Common myeloid progenitor, CD34-positive (primary cell): ENCODE results near the gene FKBP1A.

Experiments used
- CTCF ChIA-PET: fragments of 350-600 bp; sonication (Branson Sonifier 250); formaldehyde crosslinking; loops from one replicate; lab custom pipeline; 2021; ENCODE audit warnings: antibody characterized with exemption; lab: Charles Lee
- POLR2A ChIA-PET: fragments of 350-600 bp; sonication (Branson Sonifier 250); formaldehyde crosslinking; loops from one replicate; lab custom pipeline; 2021; ENCODE audit warnings: antibody characterized with exemption; lab: Charles Lee
- DNase-seq, 3 donors: peaks; one replicate each; pipeline versions ENCODE4 v3.0.0 to v3.0.0-alpha.2; 2013
- H3K27ac ChIP-seq, 2 experiments: 1 replicate in 1 of 2; 2 replicates in 1 of 2; pipeline ENCODE4 v1.7.0; 2013; ENCODE audit warnings: inconsistent platforms in 2 of 2, low read length in 2 of 2, mild to moderate bottlenecking in 2 of 2, low read depth in 1 of 2, moderate library complexity in 1 of 2; ENCODE audit not compliant: severe bottlenecking in 2 of 2, insufficient read depth in 1 of 2, poor library complexity in 1 of 2
- H3K27me3 ChIP-seq, 5 experiments: replicated peaks in 2 of 5; 1 replicate in 3 of 5; 2 replicates in 2 of 5; pipeline versions ENCODE4 v1.6.1 to v1.7.0; 2013; ENCODE audit warnings: low read length in 4 of 5, mild to moderate bottlenecking in 2 of 5, moderate library complexity in 2 of 5, inconsistent platforms in 1 of 5; ENCODE audit not compliant: insufficient read depth in 5 of 5, control insufficient read depth in 4 of 5
- H3K36me3 ChIP-seq, 4 experiments: 1 replicate in 2 of 4; 2 replicates in 2 of 4; pipeline versions ENCODE4 v1.6.1 to v1.7.0; 2013; ENCODE audit warnings: low read length in 3 of 4, control low read depth in 1 of 4, mild to moderate bottlenecking in 1 of 4; ENCODE audit not compliant: control insufficient read depth in 4 of 4, insufficient read depth in 4 of 4
- H3K4me1 ChIP-seq, 4 experiments: 1 replicate in 3 of 4; 2 replicates in 1 of 4; pipeline versions ENCODE4 v1.6.1 to v1.7.1; 2013; ENCODE audit warnings: low read length in 3 of 4, mild to moderate bottlenecking in 3 of 4, control low read depth in 1 of 4, inconsistent platforms in 1 of 4, moderate library complexity in 1 of 4; ENCODE audit not compliant: control insufficient read depth in 4 of 4, insufficient read depth in 4 of 4; ENCODE audit errors: control extremely low read depth in 1 of 4
- H3K4me3 ChIP-seq, 7 experiments: 1 replicate in 4 of 7; 2 replicates in 3 of 7; pipeline versions ENCODE4 v1.5.1 to v1.7.0; 2013; ENCODE audit warnings: mild to moderate bottlenecking in 7 of 7, low read length in 6 of 7, moderate library complexity in 6 of 7, inconsistent platforms in 2 of 7, low read depth in 2 of 7, control low read depth in 1 of 7; ENCODE audit not compliant: insufficient read depth in 4 of 7, control insufficient read depth in 1 of 7; ENCODE audit errors: extremely low read depth in 1 of 7
- H3K9me3 ChIP-seq, 5 experiments: 1 replicate in 4 of 5; 2 replicates in 1 of 5; pipeline versions ENCODE4 v1.6.1 to v1.7.1; 2013; ENCODE audit warnings: low read length in 4 of 5, mild to moderate bottlenecking in 2 of 5, inconsistent platforms in 1 of 5, low read depth in 1 of 5, moderate library complexity in 1 of 5; ENCODE audit not compliant: control insufficient read depth in 4 of 5, insufficient read depth in 2 of 5; ENCODE audit errors: control extremely low read depth in 1 of 5
- WGBS: methylation state at CpG from one replicate; pipeline ENCODE4 v1.1.5; 2013; ENCODE audit not compliant: insufficient coverage; 5-methylcytosine and 5-hydroxymethylcytosine counted together

Gene FKBP1A

DNA sequence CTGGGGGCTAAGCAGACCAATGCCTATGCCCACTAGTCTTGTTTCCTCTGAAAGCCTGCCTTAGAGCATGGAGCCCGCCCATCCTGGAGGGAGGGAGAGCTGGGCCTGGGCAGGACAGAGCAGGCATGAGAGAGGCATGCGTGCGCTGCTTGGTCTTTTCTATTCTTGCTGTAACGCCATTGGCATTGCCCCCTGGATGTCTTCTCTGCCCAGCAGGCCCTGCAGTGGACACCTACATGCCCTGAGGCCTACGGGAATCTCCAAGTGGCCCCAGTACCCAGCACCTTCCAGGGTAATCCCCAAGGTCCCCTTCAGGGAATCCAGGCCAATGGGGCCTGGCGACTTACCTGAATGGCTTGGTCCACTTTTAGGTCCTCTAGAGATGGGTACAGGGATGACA, 72.8 kb downstream of the FKBP1A start:
- CTCF ChIA-PET, result interaction anchor here (6.8 kb wide), 1 partner anchor 118 kb away, joined by 57 read pairs; no protein-coding TSS in a partner anchor
- no peaks in the 10 kb centered on the region for H3K9me3 ChIP-seq

DNA sequence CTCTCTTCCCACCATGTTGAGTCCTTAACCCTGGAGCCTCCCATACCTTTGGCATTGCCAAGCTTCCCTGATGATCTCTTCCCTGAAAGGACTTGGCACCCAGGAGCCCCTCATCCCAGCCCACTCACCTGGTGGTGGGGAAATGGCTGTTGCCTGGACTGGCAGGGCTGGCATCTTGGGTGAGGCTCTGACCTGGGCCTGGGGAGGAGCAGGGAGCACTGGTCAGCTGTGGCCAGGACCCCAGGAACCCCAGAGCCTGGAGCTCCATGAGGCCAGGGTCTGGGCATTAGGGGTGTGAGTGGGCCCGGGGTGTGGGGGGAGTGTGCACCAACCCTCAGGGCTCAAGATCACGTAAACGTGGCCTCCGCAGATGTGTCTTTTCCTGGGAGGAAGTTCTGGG, 73.4 kb downstream of the FKBP1A start:
- Histone ChIP-seq H3K9me3 (no peaks in the 10 kb centered on the region), H3K27ac (no peak overlapping the region), H3K36me3 (no peaks in the 10 kb centered on the region), H3K27me3 (no peaks in the 10 kb centered on the region), H3K4me3 (no peak overlapping the region), H3K4me1 (peaks cover 2 to 31% (median 14%) of the 10 kb centered on the region in 4 experiments)
- ChIA-PET POLR2A (interaction anchor here (0.5 kb wide), 1 partner anchor 120 kb away, joined by 3 read pairs; no protein-coding TSS in a partner anchor), CTCF (interaction anchor here (6.8 kb wide), 1 partner anchor 119 kb away, joined by 57 read pairs; no protein-coding TSS in a partner anchor)
- WGBS, result no CpG with 5 or more reads among the region's 4 CpGs
- no peak for DNase-seq

More for the DNA sequence above, 72.8 kb downstream of the FKBP1A start:
- no peaks in the 10 kb centered on the region for H3K36me3 ChIP-seq
- H3K27me3 ChIP-seq, result no peaks in the 10 kb centered on the region
- POLR2A ChIA-PET, result no interaction called here
- DNase-seq, result no peak
- no peak overlapping the region for H3K4me3 ChIP-seq
- 98% methylated on average over 6 of the region's 6 CpGs for WGBS
- peaks cover 6 to 37% (median 20%) of the 10 kb centered on the region in 4 experiments for H3K4me1 ChIP-seq
- no peak overlapping the region for H3K27ac ChIP-seq

DNA sequence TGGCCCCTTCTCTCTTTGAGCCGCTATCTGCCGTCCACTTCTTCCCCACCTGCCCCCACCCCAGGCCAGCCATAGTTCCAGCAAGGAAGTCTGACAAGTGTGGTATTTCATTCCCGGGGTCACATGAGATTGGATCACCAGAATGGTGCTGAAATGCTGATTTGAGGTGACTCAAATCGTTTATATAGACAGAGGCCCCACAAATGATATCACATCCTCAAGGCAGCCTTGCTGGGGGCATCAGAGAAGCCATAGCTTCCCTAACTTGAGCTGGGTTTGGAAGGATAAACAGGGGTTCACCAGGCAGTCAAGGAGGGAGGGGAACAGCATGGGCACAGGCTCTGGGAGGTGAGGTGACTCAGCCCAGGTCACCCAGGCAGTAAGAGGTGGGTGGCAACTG, 73.8 kb downstream of the FKBP1A start:
- POLR2A ChIA-PET, result interaction anchor here (0.5 kb wide), 1 partner anchor 120 kb away, joined by 3 read pairs; no protein-coding TSS in a partner anchor
- CTCF ChIA-PET, result interaction anchor here (6.8 kb wide), 1 partner anchor 119 kb away, joined by 57 read pairs; no protein-coding TSS in a partner anchor

More for the DNA sequence above, 73.8 kb downstream of the FKBP1A start:
- Histone ChIP-seq H3K4me3 (no peak overlapping the region), H3K9me3 (no peaks in the 10 kb centered on the region), H3K36me3 (no peaks in the 10 kb centered on the region), H3K27ac (no peak overlapping the region), H3K4me1 (peaks cover 0 to 27% (median 10%) of the 10 kb centered on the region in 4 experiments), H3K27me3 (no peaks in the 10 kb centered on the region)
- 68% methylated on average over 2 of the region's 4 CpGs for WGBS
- DNase-seq, result no peak
